NCI-H774 (cell line): ENCODE measurements around the gene PRXL2A.
"Not testable (repeated sequence)": the region's sequence is repeated elsewhere in the genome, so short reads cannot be mapped to it uniquely, and the experiment has no call there.

Source experiments
- DNase-seq: peaks from one replicate; lab custom pipeline; 2025; lab: John Stamatoyannopoulos, UW

PRXL2A gene

GRCh38 chr10:80411681-80412220 is 3.4 kb downstream of the PRXL2A start:
- DNase-seq: no peak

- DNase-seq: no peak
These were observed 4.1 kb downstream of the PRXL2A start for GRCh38 chr10:80412486-80412885.

- no peak for DNase-seq
These were observed 5.1 kb downstream of the PRXL2A start for GRCh38 chr10:80413271-80413996.

GRCh38 chr10:80414142-80414895 is 6.0 kb downstream of the PRXL2A start:
- no peak for DNase-seq

- DNase-seq: no peak
These were observed 7.6 kb downstream of the PRXL2A start for GRCh38 chr10:80415734-80416478.

GRCh38 chr10:80416479-80417098 is 8.2 kb downstream of the PRXL2A start:
- no peak for DNase-seq

GRCh38 chr10:80417256-80417655 is 8.9 kb downstream of the PRXL2A start:
- DNase-seq: not testable (repeated sequence)

- no peak for DNase-seq
These were observed 12.8 kb downstream of the PRXL2A start for GRCh38 chr10:80421050-80421706.

- no peak for DNase-seq
These were observed 13.6 kb downstream of the PRXL2A start for GRCh38 chr10:80421707-80422536.

- DNase-seq: no peak
These were observed 17.6 kb downstream of the PRXL2A start for GRCh38 chr10:80425901-80426300.

- DNase-seq: no peak
These were observed 19.2 kb downstream of the PRXL2A start for GRCh38 chr10:80427541-80427940.

- DNase-seq: no peak
These were observed 21.2 kb downstream of the PRXL2A start for GRCh38 chr10:80429521-80429973.

GRCh38 chr10:80433134-80433533 is 24.8 kb downstream of the PRXL2A start:
- no peak for DNase-seq

- no peak for DNase-seq
These were observed 28.2 kb downstream of the PRXL2A start for GRCh38 chr10:80436446-80437098.

- DNase-seq: no peak
These were observed 28.9 kb downstream of the PRXL2A start for GRCh38 chr10:80437227-80437626.

- no peak for DNase-seq
These were observed 33.5 kb downstream of the PRXL2A start for GRCh38 chr10:80441831-80442230.

GRCh38 chr10:80442879-80443278 is 34.5 kb downstream of the PRXL2A start:
- DNase-seq: no peak

- no peak for DNase-seq
These were observed 35.2 kb downstream of the PRXL2A start for GRCh38 chr10:80443531-80443974.

GRCh38 chr10:80444124-80444523 is 35.8 kb downstream of the PRXL2A start:
- DNase-seq: no peak
